Measurements from ENCODE around the gene OLA1. TPM values are rescaled to one million over a fixed set of nuclear protein-coding genes. Genes with fewer than 3 reads are reported as not detected.

OLA1 gene
- polyA plus RNA-seq, 1 of the 3 experiments (the other 2 are of a cell fraction) = 46.9 TPM

- H2AFZ ChIP-seq (ENCODE audit: low read depth) = no peak overlapping the region
- no peaks in the 10 kb centered on the region for H3K9me2 ChIP-seq
- H3K4me2 ChIP-seq = no peak overlapping the region
- peaks cover 10 to 22% of the 10 kb centered on the region in 2 experiments; a peak in 3 of 4 replicates for H3K4me1 ChIP-seq (ENCODE audit: control insufficient read depth in 1 of 2, insufficient read depth in 2 of 2, low read depth in 1 of 2, low read length in 1 of 2)
- no peaks in the 10 kb centered on the region for H3K9me3 ChIP-seq
- CTCF ChIA-PET = no interaction called here
- no peak overlapping the region for H3K27ac ChIP-seq (ENCODE audit: low read depth in 2 of 2, low read length in 1 of 2)
- WGBS (ENCODE audit: low lambda C conversion rate) = 98% methylated on average over 5 of the region's 5 CpGs
- POLR2A ChIA-PET = no interaction called here
- H3K79me2 ChIP-seq (ENCODE audit: insufficient read depth) = no peaks in the 10 kb centered on the region
- H4K20me1 ChIP-seq (ENCODE audit: insufficient read depth) = no peaks in the 10 kb centered on the region
- peaks cover 8 to 36% of the 10 kb centered on the region in 2 experiments for H3K36me3 ChIP-seq (replicated peaks in 1 of 2; ENCODE audit: control insufficient read depth in 1 of 2, insufficient read depth in 2 of 2, low read length in 1 of 2)
- no peak overlapping the region for H3K9ac ChIP-seq
- peaks cover 15% of the 10 kb centered on the region for H3F3A ChIP-seq (replicated peaks; ENCODE audit: insufficient read depth)
- DNase-seq = no peak
- TF ChIP-seq USF2 (IDR thresholded peaks at IDR 0.05; ENCODE audit: borderline replicate concordance, low read depth, low read length) (no peak), TCF12 (IDR thresholded peaks at IDR 0.05) (no peak)
- TF ChIP-seq, protein P1, sequence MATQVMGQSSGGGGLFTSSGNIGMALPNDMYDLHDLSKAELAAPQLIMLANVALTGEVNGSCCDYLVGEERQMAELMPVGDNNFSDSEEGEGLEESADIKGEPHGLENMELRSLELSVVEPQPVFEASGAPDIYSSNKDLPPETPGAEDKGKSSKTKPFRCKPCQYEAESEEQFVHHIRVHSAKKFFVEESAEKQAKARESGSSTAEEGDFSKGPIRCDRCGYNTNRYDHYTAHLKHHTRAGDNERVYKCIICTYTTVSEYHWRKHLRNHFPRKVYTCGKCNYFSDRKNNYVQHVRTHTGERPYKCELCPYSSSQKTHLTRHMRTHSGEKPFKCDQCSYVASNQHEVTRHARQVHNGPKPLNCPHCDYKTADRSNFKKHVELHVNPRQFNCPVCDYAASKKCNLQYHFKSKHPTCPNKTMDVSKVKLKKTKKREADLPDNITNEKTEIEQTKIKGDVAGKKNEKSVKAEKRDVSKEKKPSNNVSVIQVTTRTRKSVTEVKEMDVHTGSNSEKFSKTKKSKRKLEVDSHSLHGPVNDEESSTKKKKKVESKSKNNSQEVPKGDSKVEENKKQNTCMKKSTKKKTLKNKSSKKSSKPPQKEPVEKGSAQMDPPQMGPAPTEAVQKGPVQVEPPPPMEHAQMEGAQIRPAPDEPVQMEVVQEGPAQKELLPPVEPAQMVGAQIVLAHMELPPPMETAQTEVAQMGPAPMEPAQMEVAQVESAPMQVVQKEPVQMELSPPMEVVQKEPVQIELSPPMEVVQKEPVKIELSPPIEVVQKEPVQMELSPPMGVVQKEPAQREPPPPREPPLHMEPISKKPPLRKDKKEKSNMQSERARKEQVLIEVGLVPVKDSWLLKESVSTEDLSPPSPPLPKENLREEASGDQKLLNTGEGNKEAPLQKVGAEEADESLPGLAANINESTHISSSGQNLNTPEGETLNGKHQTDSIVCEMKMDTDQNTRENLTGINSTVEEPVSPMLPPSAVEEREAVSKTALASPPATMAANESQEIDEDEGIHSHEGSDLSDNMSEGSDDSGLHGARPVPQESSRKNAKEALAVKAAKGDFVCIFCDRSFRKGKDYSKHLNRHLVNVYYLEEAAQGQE (IDR thresholded peaks at IDR 0.05; ENCODE audit: low read depth, low read length) = no peak
- no peak overlapping the region for H3K4me3 ChIP-seq (ENCODE audit: low read depth in 2 of 2, low read length in 1 of 2)
- no peaks in the 10 kb centered on the region for H3K27me3 ChIP-seq (ENCODE audit: insufficient read depth)
These were observed 124.2 kb downstream of the OLA1 start for GRCh38 chr2:174124181-174124580.

DNA sequence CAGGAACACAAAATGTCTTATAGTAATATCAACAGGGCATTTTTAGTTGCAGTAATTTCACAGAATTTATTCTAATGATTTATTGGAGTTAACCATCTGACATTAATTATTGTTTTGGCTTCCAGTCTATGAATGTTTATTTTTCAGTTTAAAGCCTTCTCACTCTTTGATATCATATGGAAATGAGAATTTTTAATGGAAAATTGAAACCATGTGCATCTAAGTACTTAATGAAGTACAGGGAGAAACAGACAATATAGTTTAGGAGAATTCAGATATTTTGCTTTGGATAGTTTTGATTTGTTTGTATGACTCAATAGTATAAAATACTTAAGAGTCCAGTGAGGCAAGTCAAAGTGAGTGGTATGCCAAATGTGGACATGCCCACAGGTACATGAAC lies 126.1 kb downstream of the OLA1 start:
- Histone ChIP-seq H3K4me2 (no peak overlapping the region), H3K27me3 (ENCODE audit: insufficient read depth) (no peaks in the 10 kb centered on the region), H3K4me1 (ENCODE audit: control insufficient read depth in 1 of 2, insufficient read depth in 2 of 2, low read depth in 1 of 2, low read length in 1 of 2) (peaks cover 10 to 36% of the 10 kb centered on the region in 2 experiments), H3K36me3 (replicated peaks in 1 of 2; ENCODE audit: control insufficient read depth in 1 of 2, insufficient read depth in 2 of 2, low read length in 1 of 2) (peaks cover 8 to 31% of the 10 kb centered on the region in 2 experiments), H2AFZ (ENCODE audit: low read depth) (no peak overlapping the region), H3K27ac (ENCODE audit: low read depth in 2 of 2, low read length in 1 of 2) (no peak overlapping the region; a peak in 1 of 4 replicates), H3K9me3 (no peaks in the 10 kb centered on the region), H3K9ac (no peak overlapping the region), H3K79me2 (ENCODE audit: insufficient read depth) (no peaks in the 10 kb centered on the region), H3F3A (replicated peaks; ENCODE audit: insufficient read depth) (peaks cover 33% of the 10 kb centered on the region), H3K9me2 (no peaks in the 10 kb centered on the region), H3K4me3 (ENCODE audit: low read depth in 2 of 2, low read length in 1 of 2) (no peak overlapping the region), H4K20me1 (ENCODE audit: insufficient read depth) (no peaks in the 10 kb centered on the region)
- DNase-seq = no peak
- ChIA-PET POLR2A (no interaction called here), CTCF (no interaction called here)
- no peak for TF ChIP-seq SIN3A (IDR thresholded peaks at IDR 0.05; ENCODE audit: borderline replicate concordance, low read depth, low read length)
- no peak for TF ChIP-seq MXI1 (IDR thresholded peaks at IDR 0.05; ENCODE audit: low read depth, low read length)
- TF ChIP-seq TEAD4 (IDR thresholded peaks at IDR 0.05; ENCODE audit: borderline replicate concordance, insufficient read depth) = no peak
- no peak for TF ChIP-seq RAD21 (IDR thresholded peaks at IDR 0.05; ENCODE audit: low read length)
- TF ChIP-seq TCF12 (IDR thresholded peaks at IDR 0.05) = no peak
- TF ChIP-seq, protein P2, sequence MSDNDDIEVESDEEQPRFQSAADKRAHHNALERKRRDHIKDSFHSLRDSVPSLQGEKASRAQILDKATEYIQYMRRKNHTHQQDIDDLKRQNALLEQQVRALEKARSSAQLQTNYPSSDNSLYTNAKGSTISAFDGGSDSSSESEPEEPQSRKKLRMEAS (IDR thresholded peaks at IDR 0.05; ENCODE audit: low read depth) = no peak
- TF ChIP-seq TAF1 (IDR thresholded peaks at IDR 0.05; ENCODE audit: borderline replicate concordance, low read depth, low read length) = no peak
- TF ChIP-seq CHD2 (IDR thresholded peaks at IDR 0.05; ENCODE audit: low read length, partially characterized antibody) = no peak
- no peak for TF ChIP-seq EZH2phosphoT487 (IDR thresholded peaks at IDR 0.05; ENCODE audit: borderline replicate concordance, low read depth)
- TF ChIP-seq NRF1 (IDR thresholded peaks at IDR 0.05; ENCODE audit: low read depth, low read length) = no peak
